Measurements from ENCODE around the gene PRR11.
A peak's percentile ranks its signal among the peaks of the same experiment; 100 is the strongest.

Gene PRR11

DNA sequence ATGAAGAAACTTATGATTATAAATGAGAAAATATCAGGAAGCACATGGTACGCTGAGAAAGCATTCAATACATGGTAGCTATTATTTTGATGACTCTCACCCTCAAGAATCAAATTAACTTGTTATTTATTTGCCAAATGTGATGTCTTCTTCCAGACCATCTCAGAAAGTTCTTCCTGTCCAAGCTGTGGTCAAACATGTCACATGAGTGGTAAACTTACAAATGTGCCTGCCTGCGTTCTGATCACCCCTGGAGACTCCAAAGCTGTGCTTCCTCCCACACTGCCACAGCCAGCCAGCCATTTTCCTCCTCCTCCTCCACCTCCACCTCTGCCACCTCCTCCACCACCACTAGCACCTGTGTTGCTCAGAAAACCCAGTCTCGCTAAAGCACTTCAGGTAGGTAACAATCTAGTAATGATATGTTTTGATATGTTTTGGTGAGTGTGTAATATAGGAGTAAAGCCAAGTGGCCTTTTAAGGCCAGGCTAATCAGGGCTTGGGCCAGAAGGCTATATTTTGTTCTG is 37.9 kb downstream of the PRR11 start:
- in situ Hi-C loops (cut with HindIII; ENCODE audit: low sequenced_read_pairs): no loop called here
- TF ChIP-seq, protein P1, sequence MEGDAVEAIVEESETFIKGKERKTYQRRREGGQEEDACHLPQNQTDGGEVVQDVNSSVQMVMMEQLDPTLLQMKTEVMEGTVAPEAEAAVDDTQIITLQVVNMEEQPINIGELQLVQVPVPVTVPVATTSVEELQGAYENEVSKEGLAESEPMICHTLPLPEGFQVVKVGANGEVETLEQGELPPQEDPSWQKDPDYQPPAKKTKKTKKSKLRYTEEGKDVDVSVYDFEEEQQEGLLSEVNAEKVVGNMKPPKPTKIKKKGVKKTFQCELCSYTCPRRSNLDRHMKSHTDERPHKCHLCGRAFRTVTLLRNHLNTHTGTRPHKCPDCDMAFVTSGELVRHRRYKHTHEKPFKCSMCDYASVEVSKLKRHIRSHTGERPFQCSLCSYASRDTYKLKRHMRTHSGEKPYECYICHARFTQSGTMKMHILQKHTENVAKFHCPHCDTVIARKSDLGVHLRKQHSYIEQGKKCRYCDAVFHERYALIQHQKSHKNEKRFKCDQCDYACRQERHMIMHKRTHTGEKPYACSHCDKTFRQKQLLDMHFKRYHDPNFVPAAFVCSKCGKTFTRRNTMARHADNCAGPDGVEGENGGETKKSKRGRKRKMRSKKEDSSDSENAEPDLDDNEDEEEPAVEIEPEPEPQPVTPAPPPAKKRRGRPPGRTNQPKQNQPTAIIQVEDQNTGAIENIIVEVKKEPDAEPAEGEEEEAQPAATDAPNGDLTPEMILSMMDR (IDR thresholded peaks at IDR 0.05; ENCODE audit: low read depth, low read length, missing control alignments): no peak
- no peak overlapping the region for H3K4me3 ChIP-seq (ENCODE audit: low read depth, low read length)
- no peak for DNase-seq (ENCODE audit: low read depth)

DNA sequence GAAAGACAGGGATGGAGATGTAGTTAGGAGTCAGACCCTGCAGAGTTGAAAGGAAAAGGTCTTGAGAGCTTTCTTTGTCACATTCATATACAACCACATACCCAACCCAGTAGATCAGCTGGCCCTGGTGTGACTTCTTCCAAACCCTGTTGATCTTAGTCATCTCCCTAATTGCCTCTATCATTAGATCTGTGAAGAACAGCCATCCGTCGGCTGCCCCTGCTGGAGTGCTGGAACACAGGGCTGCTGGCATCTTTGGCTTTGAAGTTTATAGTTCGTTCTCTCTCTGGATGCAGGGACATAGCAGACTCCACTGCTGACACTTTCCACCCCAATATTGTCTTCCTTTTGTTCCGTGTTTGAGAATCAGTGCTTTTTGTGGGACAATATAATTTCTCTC is 43.9 kb downstream of the PRR11 start:
- in situ Hi-C loops (cut with HindIII; ENCODE audit: low sequenced_read_pairs): no loop called here
- no peak for DNase-seq (ENCODE audit: low read depth)

DNA sequence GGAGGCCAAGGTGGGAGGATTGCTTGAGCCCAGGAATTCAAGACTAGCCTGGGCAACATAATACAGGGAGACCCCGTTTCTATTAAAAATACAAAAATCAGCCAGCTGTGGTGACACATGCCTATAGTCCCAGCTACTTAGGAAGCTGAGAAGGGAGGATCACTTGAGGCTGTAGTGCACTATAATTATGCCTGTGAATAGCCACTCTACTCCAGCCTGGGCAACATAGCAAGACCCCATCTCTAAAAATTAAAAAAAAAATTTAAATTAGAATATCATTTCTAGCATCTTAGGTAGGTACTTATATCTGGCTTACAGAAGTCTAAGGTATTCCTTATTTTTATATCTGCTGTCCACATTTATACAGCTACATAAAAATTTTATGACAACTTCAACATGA is 46.8 kb downstream of the PRR11 start:
- TF ChIP-seq, protein P1 (IDR thresholded peaks at IDR 0.05; ENCODE audit: low read depth, low read length, missing control alignments): no peak
- H3K4me3 ChIP-seq (ENCODE audit: low read depth, low read length): no peak overlapping the region
- in situ Hi-C loops (cut with HindIII; ENCODE audit: low sequenced_read_pairs): no loop called here
- DNase-seq (ENCODE audit: low read depth): no peak

More for the DNA sequence above, 43.9 kb downstream of the PRR11 start:
- TF ChIP-seq, protein P1 (IDR thresholded peaks at IDR 0.05; ENCODE audit: low read depth, low read length, missing control alignments): no peak
- H3K4me3 ChIP-seq (ENCODE audit: low read depth, low read length): no peak overlapping the region

DNA sequence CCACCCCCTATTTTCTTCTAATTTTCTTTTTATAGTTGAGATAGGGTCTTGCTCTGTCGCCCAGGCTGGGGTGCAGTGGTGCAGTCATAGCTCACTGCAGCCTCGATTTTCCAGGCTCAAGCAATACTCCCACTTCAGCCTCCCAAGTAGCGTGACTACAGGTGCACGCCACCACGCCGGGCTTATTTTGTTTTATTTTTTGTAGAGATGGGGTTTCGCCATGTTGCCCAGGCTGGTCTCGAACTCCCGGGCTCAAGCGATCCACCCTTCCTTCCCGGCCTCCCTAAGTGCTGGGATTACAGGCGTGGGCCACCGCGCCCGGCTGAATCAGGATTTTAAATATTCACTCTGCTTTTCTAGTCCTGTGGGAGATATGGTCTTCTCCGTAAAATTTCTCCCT is 63.8 kb downstream of the PRR11 start:
- H3K4me3 ChIP-seq (ENCODE audit: low read depth, low read length): no peak overlapping the region
- TF ChIP-seq, protein P1 (IDR thresholded peaks at IDR 0.05; ENCODE audit: low read depth, low read length, missing control alignments): no peak
- DNase-seq (ENCODE audit: low read depth): no peak
- in situ Hi-C loops (cut with HindIII; ENCODE audit: low sequenced_read_pairs): no loop called here

DNA sequence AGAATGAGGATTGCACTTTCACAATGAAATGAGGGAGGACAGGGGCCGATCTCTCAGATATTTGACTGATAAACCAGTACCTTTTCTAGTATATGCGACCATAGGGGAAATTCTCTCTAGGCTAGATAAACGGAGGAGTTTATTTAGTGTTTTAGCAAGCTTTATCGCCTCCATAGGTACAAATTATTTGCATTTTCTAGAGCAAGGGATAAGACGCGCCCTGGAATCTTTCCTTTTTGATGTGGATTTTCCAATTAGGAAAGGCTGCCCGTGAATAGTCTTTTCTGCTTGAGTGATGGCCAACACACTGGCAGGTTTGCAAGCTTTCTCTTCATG is 64.4 kb downstream of the PRR11 start:
- TF ChIP-seq, protein P1 (IDR thresholded peaks at IDR 0.05; ENCODE audit: low read depth, low read length, missing control alignments): no peak
- peak overlapping the region; percentile 70 for H3K4me3 ChIP-seq (ENCODE audit: low read depth, low read length)
- in situ Hi-C loops (cut with HindIII; ENCODE audit: low sequenced_read_pairs): no loop called here
- no peak for DNase-seq (ENCODE audit: low read depth)

DNA sequence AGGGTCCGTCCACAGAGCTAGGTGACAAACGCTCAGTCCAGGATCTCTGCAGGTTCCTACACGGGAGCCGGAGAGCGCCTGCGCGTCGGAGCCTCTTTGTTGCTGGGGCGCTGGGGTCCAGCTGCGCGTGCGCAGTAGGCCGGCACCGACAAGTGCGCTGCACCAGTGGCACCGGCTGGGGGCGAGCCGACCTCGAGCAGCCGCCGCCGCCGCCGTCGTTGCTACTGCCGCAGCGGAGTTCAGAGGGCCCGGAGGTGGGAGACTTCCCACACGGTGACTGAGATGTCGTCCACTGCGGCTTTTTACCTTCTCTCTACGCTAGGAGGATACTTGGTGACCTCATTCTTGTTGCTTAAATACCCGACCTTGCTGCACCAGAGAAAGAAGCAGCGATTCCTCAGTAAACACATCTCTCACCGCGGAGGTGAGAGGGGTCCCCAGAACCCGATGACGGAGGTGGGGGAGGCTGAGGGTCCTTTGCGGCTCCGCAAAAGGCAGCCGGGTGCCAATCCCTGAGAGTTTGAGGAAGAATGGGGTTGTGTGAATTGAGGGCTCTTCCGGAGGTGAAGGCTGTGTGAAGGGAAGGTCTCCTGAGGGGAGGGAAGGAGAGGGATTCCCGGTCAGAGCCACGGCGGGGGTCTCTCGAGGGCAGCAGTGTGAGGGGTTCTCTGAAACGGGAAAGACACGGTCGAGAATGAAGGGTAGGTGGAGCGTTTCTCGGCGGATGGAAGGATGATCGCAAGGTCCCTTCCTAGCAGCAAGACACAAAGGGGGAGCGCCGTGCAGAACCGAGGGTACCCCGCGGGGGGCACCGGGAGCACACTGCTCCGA is 65.0 kb downstream of the PRR11 start, which contains the start of gene GDPD1:
Gene GDPD1, plus strand, starts transcription at position 184 of the 831 bp plus-strand sequence. Its CDS starts 99 bp downstream, at position 283.
- in situ Hi-C loops (cut with HindIII; ENCODE audit: low sequenced_read_pairs): no loop called here
- peak within 1 kb of the TSS; percentile 70 for H3K4me3 ChIP-seq (ENCODE audit: low read depth, low read length)
- peak; percentile 86 for DNase-seq (ENCODE audit: low read depth)
- TF ChIP-seq, protein P1 (IDR thresholded peaks at IDR 0.05; ENCODE audit: low read depth, low read length, missing control alignments): peak; percentile 64

Data from astrocyte of the cerebellum (primary cell).